Astrocyte (in vitro differentiated cells and primary cell): ENCODE results near the gene MOB1A. TPM values are rescaled to one million over a fixed set of nuclear protein-coding genes. Genes with fewer than 3 reads are reported as not detected.

Source experiments
- DNase-seq: peaks from one replicate; pipeline ENCODE4 v3.0.0-alpha.2; 2010; ENCODE audit warnings: low read depth
- FAIRE-seq: peaks from 2 replicates; lab custom pipeline; 2011; peaks lifted over from hg19 to GRCh38; lab: Jason Lieb, UNC
- H2AFZ ChIP-seq: 2 replicates; pipeline ENCODE4 v1.6.0; 2012; ENCODE audit warnings: low read depth, low read length, inconsistent platforms
- H3K27ac ChIP-seq: 2 replicates; pipeline ENCODE4 v1.5.1; 2011; ENCODE audit warnings: low read depth, low read length, inconsistent platforms
- H3K27me3 ChIP-seq: 2 replicates; pipeline ENCODE4 v1.6.0; 2011; ENCODE audit warnings: low read length, inconsistent platforms; ENCODE audit not compliant: insufficient read depth
- H3K36me3 ChIP-seq: 2 replicates; pipeline ENCODE4 v1.5.1; 2011; ENCODE audit warnings: low read length, inconsistent platforms; ENCODE audit not compliant: insufficient read depth
- H3K4me1 ChIP-seq: 2 replicates; pipeline ENCODE4 v1.5.1; 2011; ENCODE audit warnings: low read length, inconsistent platforms; ENCODE audit not compliant: insufficient read depth
- H3K4me2 ChIP-seq: 2 replicates; pipeline ENCODE4 v1.6.0; 2012; ENCODE audit warnings: low read length, inconsistent platforms
- H3K4me3 ChIP-seq: 2 replicates; pipeline ENCODE4 v1.5.1; 2011; ENCODE audit warnings: low read depth, mild to moderate bottlenecking, low read length, inconsistent platforms; ENCODE audit not compliant: insufficient read depth
- H3K79me2 ChIP-seq: 2 replicates; pipeline ENCODE4 v1.6.0; 2012; ENCODE audit warnings: mild to moderate bottlenecking, low read length, inconsistent platforms; ENCODE audit not compliant: insufficient read depth
- H3K9ac ChIP-seq: 2 replicates; pipeline ENCODE4 v1.6.0; 2012; ENCODE audit warnings: mild to moderate bottlenecking, low read length, inconsistent platforms
- H3K9me3 ChIP-seq: 2 replicates; pipeline ENCODE4 v1.5.1; 2012; ENCODE audit warnings: low read depth, mild to moderate bottlenecking, low read length, inconsistent platforms; ENCODE audit not compliant: insufficient read depth
- H4K20me1 ChIP-seq: 2 replicates; pipeline ENCODE4 v1.6.0; 2012; ENCODE audit warnings: low read length, inconsistent platforms; ENCODE audit not compliant: insufficient read depth
- H3K27ac Mint-ChIP-seq: one replicate; pipeline ENCODE4 v1.8.0; 2021; ENCODE audit warnings: mild to moderate bottlenecking, mixed read lengths; ENCODE audit not compliant: unreplicated experiment
- H3K27me3 Mint-ChIP-seq: one replicate; pipeline ENCODE4 v1.8.0; 2021; ENCODE audit warnings: low read depth, mixed read lengths; ENCODE audit not compliant: unreplicated experiment
- H3K36me3 Mint-ChIP-seq: one replicate; pipeline ENCODE4 v1.8.0; 2021; ENCODE audit warnings: low read depth, mixed read lengths; ENCODE audit not compliant: unreplicated experiment
- H3K4me1 Mint-ChIP-seq: one replicate; pipeline ENCODE4 v1.8.0; 2021; ENCODE audit warnings: low read depth, mixed read lengths; ENCODE audit not compliant: unreplicated experiment
- H3K4me3 Mint-ChIP-seq: one replicate; pipeline ENCODE4 v1.8.0; 2021; ENCODE audit warnings: mild to moderate bottlenecking, moderate library complexity, mixed read lengths; ENCODE audit not compliant: unreplicated experiment
- H3K9me3 Mint-ChIP-seq: one replicate; pipeline ENCODE4 v1.8.0; 2021; ENCODE audit warnings: mild to moderate bottlenecking, mixed read lengths; ENCODE audit not compliant: unreplicated experiment
- CTCF ChIP-seq: IDR thresholded peaks from 2 replicates; pipeline ENCODE4 v1.5.1; 2011; ENCODE audit warnings: low read depth, mild to moderate bottlenecking, inconsistent platforms, low read length, moderate library complexity; ENCODE audit not compliant: insufficient read depth
- EZH2 ChIP-seq: IDR thresholded peaks from 2 replicates; pipeline ENCODE4 v1.6.1; 2012; ENCODE audit warnings: mild to moderate bottlenecking, low read length, inconsistent platforms; ENCODE audit not compliant: insufficient read depth
- total RNA-seq: library from RNA; stranded (reverse); gene quantifications from 2 replicates; pipeline ENCODE4 v1.2.1, GENCODE V29; 2021

MOB1A gene
- total RNA-seq, 1 donor from 2014 or later: 116 TPM

- no peak overlapping the region for H2AFZ ChIP-seq
- DNase-seq (no peak), FAIRE-seq (no peak)
- Mint-ChIP-seq H3K4me1 (no peaks in the 10 kb centered on the region), H3K27me3 (no peaks in the 10 kb centered on the region), H3K9me3 (no peaks in the 10 kb centered on the region), H3K27ac (no peak overlapping the region), H3K36me3 (peaks cover 9% of the 10 kb centered on the region), H3K4me3 (no peak overlapping the region)
- no peak overlapping the region for H3K9ac ChIP-seq
- no peak for TF ChIP-seq CTCF
- TF ChIP-seq EZH2: no peak
- no peaks in the 10 kb centered on the region for H3K79me2 ChIP-seq
- no peak overlapping the region for H3K27ac ChIP-seq
- peaks cover 57% of the 10 kb centered on the region for H3K36me3 ChIP-seq
- no peak overlapping the region for H3K4me2 ChIP-seq
- H4K20me1 ChIP-seq: peaks cover 28% of the 10 kb centered on the region
- no peaks in the 10 kb centered on the region for H3K27me3 ChIP-seq
- H3K9me3 ChIP-seq: no peaks in the 10 kb centered on the region
- no peaks in the 10 kb centered on the region for H3K4me1 ChIP-seq
- H3K4me3 ChIP-seq: no peak overlapping the region
Observed at GRCh38 chr2:74155830-74156229, 22.8 kb downstream of the MOB1A start.

- H3K27me3 ChIP-seq: no peaks in the 10 kb centered on the region
- H2AFZ ChIP-seq: no peak overlapping the region
- H3K4me1 ChIP-seq: peaks cover 9% of the 10 kb centered on the region
- no peak for TF ChIP-seq EZH2
- TF ChIP-seq CTCF: no peak
- H3K4me2 ChIP-seq: no peak overlapping the region
- Mint-ChIP-seq H3K9me3 (no peaks in the 10 kb centered on the region), H3K27ac (no peak overlapping the region), H3K4me1 (no peaks in the 10 kb centered on the region), H3K36me3 (peaks cover 9% of the 10 kb centered on the region), H3K27me3 (no peaks in the 10 kb centered on the region), H3K4me3 (no peak overlapping the region)
- DNase-seq (no peak), FAIRE-seq (no peak)
- peaks cover 46% of the 10 kb centered on the region for H3K36me3 ChIP-seq
- no peaks in the 10 kb centered on the region for H3K9me3 ChIP-seq
- no peaks in the 10 kb centered on the region for H3K79me2 ChIP-seq
- H3K4me3 ChIP-seq: no peak overlapping the region
- H4K20me1 ChIP-seq: peaks cover 16% of the 10 kb centered on the region
- no peak overlapping the region for H3K27ac ChIP-seq
- no peak overlapping the region for H3K9ac ChIP-seq
Observed at GRCh38 chr2:74152954-74153353, 25.7 kb downstream of the MOB1A start.

- Histone ChIP-seq H4K20me1 (peaks cover 12% of the 10 kb centered on the region), H3K4me3 (no peak overlapping the region), H3K36me3 (peaks cover 21% of the 10 kb centered on the region), H3K79me2 (peaks cover 11% of the 10 kb centered on the region), H3K27ac (no peak overlapping the region), H3K9ac (no peak overlapping the region), H3K27me3 (no peaks in the 10 kb centered on the region), H2AFZ (no peak overlapping the region), H3K9me3 (no peaks in the 10 kb centered on the region), H3K4me1 (peaks cover 17% of the 10 kb centered on the region), H3K4me2 (no peak overlapping the region)
- Mint-ChIP-seq H3K36me3 (peaks cover 4% of the 10 kb centered on the region), H3K4me3 (no peak overlapping the region), H3K27ac (no peak overlapping the region), H3K27me3 (no peaks in the 10 kb centered on the region), H3K9me3 (no peaks in the 10 kb centered on the region), H3K4me1 (no peaks in the 10 kb centered on the region)
- DNase-seq: no peak
- FAIRE-seq: no peak
- TF ChIP-seq EZH2 (no peak), CTCF (no peak)
Observed at GRCh38 chr2:74149570-74150319, 28.9 kb downstream of the MOB1A start.
